Measurements from ENCODE around the gene FABP6. TPM values are rescaled to one million over a fixed set of nuclear protein-coding genes. Genes with fewer than 3 reads are reported as not detected.

The FABP6 gene
- total and polyA plus RNA-seq, 9 of the 15 experiments (the other 6 are each of a cell fraction or from before 2014, with no cell fraction given): 0.11 to 0.33 (median 0.21) TPM; not detected in 4

- TF ChIP-seq CTCF (IDR thresholded peaks at IDR 0.05 in 2 of 3, conservative IDR thresholded peaks at IDR 0.05 in 1 of 3; ENCODE audit: insufficient read depth in 2 of 3, low read depth in 1 of 3, low read length in 3 of 3) (no peak), EZH2 (IDR thresholded peaks at IDR 0.05; ENCODE audit: borderline replicate concordance, low read depth, low read length) (no peak), PHF21A (IDR thresholded peaks at IDR 0.05; ENCODE audit: borderline replicate concordance, low read depth) (no peak), ARID4B (CRISPR knock-in tag; IDR thresholded peaks at IDR 0.05) (no peak), ZNF583 (CRISPR knock-in tag; IDR thresholded peaks at IDR 0.05) (no peak), SFPQ (IDR thresholded peaks at IDR 0.05; ENCODE audit: low read depth, low read length) (no peak), E4F1 (CRISPR knock-in tag; IDR thresholded peaks at IDR 0.05; ENCODE audit: borderline replicate concordance) (no peak)
Observed at GRCh38 chr5:160250826-160251225, 21.5 kb downstream of the FABP6 start (continued).

All from K562 (cell line).